Measurements from ENCODE around the gene AATF. TPM values are rescaled to one million over a fixed set of nuclear protein-coding genes. Genes with fewer than 3 reads are reported as not detected.

AATF gene
- total RNA-seq, 1 donor from 2014 or later: 54.0 TPM

DNA sequence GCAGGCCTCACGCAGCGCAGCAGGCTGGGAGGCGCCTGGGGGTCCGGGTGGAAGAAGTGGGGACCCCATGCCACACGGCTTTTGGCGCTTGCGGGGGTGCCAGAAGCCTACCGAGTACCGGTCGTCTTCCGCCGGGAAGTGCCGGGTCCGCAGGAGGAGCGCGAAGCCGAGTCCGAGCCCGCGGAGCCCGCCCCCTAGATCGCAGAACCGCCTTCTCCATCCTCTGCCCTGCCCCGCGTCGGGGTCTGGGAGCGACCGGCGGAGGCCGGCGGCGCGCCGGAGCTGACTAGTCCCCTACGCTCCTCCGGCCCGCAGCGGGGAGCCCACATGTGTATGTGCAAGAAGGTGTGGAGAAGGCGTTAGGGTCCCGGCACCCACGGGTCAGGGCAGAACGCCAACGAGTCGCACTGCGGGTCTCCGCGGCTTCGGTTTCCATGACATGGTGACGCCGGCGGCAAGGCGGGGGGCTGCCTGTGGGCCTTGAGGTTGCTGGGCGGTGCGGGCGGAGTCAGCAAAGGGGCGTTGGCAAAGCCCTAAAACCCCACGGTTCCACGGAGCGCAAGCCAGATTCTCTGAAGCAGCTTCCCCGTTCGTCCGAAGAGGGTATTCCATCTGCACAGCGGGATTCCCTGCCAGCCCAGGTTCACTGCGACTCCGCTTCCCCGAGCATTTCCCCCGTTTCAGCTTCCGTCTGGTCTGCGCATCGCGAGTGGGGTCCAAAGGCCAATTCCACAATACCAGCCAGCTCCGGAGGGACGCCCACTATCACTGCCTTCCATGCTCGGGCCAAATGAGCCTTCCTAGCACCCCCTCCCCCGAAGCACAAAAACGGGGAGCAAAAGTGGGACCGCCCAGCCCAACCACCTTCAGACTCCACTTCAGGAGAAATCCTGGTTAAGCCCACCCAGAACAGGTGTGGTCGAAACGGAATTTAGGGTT lies 13.8 kb upstream of the AATF start:
- Histone ChIP-seq H3K27me3 (ENCODE audit: control insufficient read depth, insufficient read depth, low read length) (peaks cover 93% of the 10 kb centered on the region), H3K4me3 (ENCODE audit: low read depth, low read length) (no peak overlapping the region), H3K36me3 (ENCODE audit: control insufficient read depth, insufficient read depth, low read length) (no peaks in the 10 kb centered on the region)
- TF ChIP-seq, protein P1, sequence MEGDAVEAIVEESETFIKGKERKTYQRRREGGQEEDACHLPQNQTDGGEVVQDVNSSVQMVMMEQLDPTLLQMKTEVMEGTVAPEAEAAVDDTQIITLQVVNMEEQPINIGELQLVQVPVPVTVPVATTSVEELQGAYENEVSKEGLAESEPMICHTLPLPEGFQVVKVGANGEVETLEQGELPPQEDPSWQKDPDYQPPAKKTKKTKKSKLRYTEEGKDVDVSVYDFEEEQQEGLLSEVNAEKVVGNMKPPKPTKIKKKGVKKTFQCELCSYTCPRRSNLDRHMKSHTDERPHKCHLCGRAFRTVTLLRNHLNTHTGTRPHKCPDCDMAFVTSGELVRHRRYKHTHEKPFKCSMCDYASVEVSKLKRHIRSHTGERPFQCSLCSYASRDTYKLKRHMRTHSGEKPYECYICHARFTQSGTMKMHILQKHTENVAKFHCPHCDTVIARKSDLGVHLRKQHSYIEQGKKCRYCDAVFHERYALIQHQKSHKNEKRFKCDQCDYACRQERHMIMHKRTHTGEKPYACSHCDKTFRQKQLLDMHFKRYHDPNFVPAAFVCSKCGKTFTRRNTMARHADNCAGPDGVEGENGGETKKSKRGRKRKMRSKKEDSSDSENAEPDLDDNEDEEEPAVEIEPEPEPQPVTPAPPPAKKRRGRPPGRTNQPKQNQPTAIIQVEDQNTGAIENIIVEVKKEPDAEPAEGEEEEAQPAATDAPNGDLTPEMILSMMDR (IDR thresholded peaks at IDR 0.05; ENCODE audit: insufficient read depth, low read length, severe bottlenecking): no peak
- no peak for DNase-seq (ENCODE audit: low read depth)
- no peak for FAIRE-seq

DNA sequence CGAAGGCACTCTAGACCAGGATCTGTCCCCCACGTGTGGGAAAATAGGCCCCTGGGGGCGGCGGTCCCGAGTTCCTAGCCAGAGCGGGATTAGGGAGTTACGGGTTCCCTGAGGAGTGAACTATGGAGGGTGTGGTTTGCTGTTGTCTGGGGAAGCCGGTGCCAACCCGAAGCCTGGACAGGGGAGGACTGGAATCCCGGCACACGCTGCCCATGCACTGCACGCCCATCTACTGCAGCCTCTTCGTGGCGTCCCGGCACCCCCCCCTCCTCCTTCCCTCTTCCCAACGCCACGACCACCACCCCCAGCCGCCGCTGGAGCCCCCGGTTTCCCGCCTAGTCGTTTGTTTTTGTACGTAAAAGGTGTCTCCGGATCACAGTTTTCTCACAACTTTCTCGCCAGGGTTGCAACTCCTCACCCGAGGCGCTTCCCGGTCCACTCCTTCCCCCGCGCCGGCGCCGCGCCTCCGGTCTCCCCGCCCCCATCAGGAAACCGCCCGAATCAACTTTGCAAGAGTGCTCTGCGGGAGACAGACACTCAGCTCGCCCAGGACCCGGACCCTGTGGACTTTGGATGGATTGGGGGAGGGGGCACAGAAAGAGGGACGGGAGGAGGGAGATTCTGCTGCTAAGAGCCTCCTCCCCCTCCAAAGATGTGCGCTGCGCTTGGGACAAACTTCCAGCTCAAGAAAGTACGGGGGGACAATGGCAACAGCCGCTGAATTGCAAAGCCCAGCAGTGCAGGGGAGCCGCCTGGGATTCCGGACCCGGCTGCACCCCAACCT lies 12.9 kb upstream of the AATF start:
- Histone ChIP-seq H3K36me3 (ENCODE audit: control insufficient read depth, insufficient read depth, low read length) (no peaks in the 10 kb centered on the region), H3K27me3 (ENCODE audit: control insufficient read depth, insufficient read depth, low read length) (peaks cover 92% of the 10 kb centered on the region), H3K4me3 (ENCODE audit: low read depth, low read length) (no peak overlapping the region)
- no peak for FAIRE-seq
- no peak for DNase-seq (ENCODE audit: low read depth)
- TF ChIP-seq, protein P1 (IDR thresholded peaks at IDR 0.05; ENCODE audit: insufficient read depth, low read length, severe bottlenecking): no peak

DNA sequence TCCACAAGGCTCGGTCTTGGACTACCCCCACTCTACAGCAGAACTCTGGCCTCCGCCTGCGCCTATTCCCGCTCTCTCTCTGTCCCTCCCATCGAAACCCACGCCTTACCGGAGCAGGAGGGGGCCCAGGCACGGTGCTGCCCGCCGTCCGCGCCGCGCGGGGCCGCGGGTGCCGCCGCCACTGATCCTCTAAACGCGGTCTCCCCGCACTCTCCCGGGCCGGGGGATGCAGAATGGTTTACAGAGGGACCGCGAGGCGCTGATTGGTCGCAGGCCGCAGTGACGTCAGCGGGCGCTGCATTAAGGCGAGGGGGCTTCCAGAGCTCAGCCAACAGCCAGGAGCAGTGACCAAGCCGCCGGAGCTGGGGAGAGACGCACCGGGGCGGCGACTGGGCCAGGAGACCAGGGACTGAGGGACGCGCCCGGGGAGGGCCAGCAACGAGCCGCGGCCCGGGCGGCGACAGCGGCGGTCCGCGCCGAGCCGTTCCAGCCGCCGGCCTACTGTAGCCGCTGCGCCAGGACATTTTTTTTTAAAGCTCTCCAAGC lies 12.2 kb upstream of the AATF start:
- no peak overlapping the region for H3K4me3 ChIP-seq (ENCODE audit: low read depth, low read length)
- FAIRE-seq: no peak
- TF ChIP-seq, protein P1 (IDR thresholded peaks at IDR 0.05; ENCODE audit: insufficient read depth, low read length, severe bottlenecking): no peak
- no peak for DNase-seq (ENCODE audit: low read depth)
- H3K36me3 ChIP-seq (ENCODE audit: control insufficient read depth, insufficient read depth, low read length): no peaks in the 10 kb centered on the region
- peaks cover 92% of the 10 kb centered on the region for H3K27me3 ChIP-seq (ENCODE audit: control insufficient read depth, insufficient read depth, low read length)

GRCh38 chr17:36937001-36937958 lies 11.5 kb upstream of the AATF start, which contains the start of gene LHX1:
Gene LHX1, plus strand, starts transcription at chr17:36937475. Its CDS starts 723 bp downstream, at chr17:36938198.
- no peak within 1 kb of the TSS for H3K4me3 ChIP-seq (ENCODE audit: low read depth, low read length)
- H3K27me3 ChIP-seq (ENCODE audit: control insufficient read depth, insufficient read depth, low read length): peaks cover 90% of the 10 kb centered on the region
- DNase-seq (ENCODE audit: low read depth) (no peak), FAIRE-seq (no peak)
- TF ChIP-seq, protein P1 (IDR thresholded peaks at IDR 0.05; ENCODE audit: insufficient read depth, low read length, severe bottlenecking): no peak
- H3K36me3 ChIP-seq (ENCODE audit: control insufficient read depth, insufficient read depth, low read length): no peaks in the 10 kb centered on the region

DNA sequence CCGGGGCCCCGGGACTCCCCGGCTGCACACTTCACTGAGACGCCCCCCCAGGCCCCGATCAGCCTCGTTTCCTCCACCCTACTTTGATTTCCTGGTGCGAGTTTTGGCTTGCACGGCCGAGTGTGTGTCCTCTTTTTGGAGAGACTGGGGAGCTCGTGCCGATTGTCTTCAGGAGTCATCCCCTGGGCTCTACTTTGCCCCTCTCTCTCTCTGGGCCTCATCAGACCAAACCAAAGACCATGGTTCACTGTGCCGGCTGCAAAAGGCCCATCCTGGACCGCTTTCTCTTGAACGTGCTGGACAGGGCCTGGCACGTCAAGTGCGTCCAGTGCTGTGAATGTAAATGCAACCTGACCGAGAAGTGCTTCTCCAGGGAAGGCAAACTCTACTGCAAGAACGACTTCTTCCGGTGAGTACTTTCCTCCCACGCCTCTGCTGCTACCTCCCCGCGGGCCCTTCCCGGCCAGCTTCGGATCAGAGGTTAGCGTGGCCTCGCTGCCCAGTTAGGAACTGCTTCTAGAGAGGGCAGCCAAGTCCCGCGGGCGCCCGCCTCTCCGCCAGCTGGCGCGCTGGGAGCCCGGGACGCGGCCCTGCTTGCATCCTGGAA lies 10.7 kb upstream of the AATF start:
- Histone ChIP-seq H3K4me3 (ENCODE audit: low read depth, low read length) (no peak overlapping the region), H3K36me3 (ENCODE audit: control insufficient read depth, insufficient read depth, low read length) (no peaks in the 10 kb centered on the region), H3K27me3 (ENCODE audit: control insufficient read depth, insufficient read depth, low read length) (peaks cover 91% of the 10 kb centered on the region)
- TF ChIP-seq, protein P1 (IDR thresholded peaks at IDR 0.05; ENCODE audit: insufficient read depth, low read length, severe bottlenecking): no peak
- FAIRE-seq (no peak), DNase-seq (ENCODE audit: low read depth) (peak; percentile 20)

All from bronchial epithelial cell (primary cell).